ENCODE data around the gene TMED9. TPM values are rescaled to one million over a fixed set of nuclear protein-coding genes. Genes with fewer than 3 reads are reported as not detected.

TMED9 gene
- total RNA-seq, 1 experiment from 2014 or later: 294 TPM

DNA sequence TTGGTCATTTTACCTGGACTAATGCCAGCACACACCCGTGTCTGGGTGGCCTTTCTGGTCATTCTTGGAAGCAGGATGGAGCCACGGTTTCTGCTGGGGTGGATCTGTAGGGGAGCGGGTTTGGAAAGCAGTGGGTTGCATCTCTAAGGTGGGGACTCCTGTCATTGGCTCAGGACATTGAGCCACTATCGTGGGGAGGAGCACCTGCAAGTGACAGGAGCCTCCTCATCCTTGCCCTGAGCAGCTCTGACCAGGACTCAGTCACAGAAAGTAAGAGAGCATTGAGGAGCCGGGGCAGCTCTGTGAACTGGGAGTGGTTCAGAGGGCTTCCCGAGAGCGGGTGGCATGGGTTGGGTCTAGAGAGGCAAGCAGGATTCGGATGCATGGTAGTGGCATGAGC lies 11.6 kb downstream of the TMED9 start:
- no peak for TF ChIP-seq CTCF (IDR thresholded peaks at IDR 0.05; ENCODE audit: unreplicated experiment)
- H3K36me3 Mint-ChIP-seq (ENCODE audit: insufficient read depth, unreplicated experiment): peaks cover 45% of the 10 kb centered on the region
- H3K4me3 Mint-ChIP-seq (ENCODE audit: low read depth, unreplicated experiment): peak overlapping the region; percentile 57
- H3K27me3 Mint-ChIP-seq (ENCODE audit: unreplicated experiment): no peaks in the 10 kb centered on the region
- intact Hi-C loops (cut with micrococcal nuclease; ENCODE audit: unreplicated experiment): no loop called here
- peaks cover 21% of the 10 kb centered on the region for H3K4me1 Mint-ChIP-seq (ENCODE audit: low read depth, unreplicated experiment)
- peak overlapping the region; percentile 50 for H3K27ac Mint-ChIP-seq (ENCODE audit: unreplicated experiment)
- no peaks in the 10 kb centered on the region for H3K9me3 Mint-ChIP-seq (ENCODE audit: low read depth, unreplicated experiment)
- no TSS peak for BruUV-seq (replicated peaks)
- CTCF ChIA-PET: no interaction called here
- DNase-seq: no peak

GRCh38 chr5:177604116-177604521 lies 12.1 kb downstream of the TMED9 start:
- Mint-ChIP-seq H3K9me3 (ENCODE audit: low read depth, unreplicated experiment) (no peaks in the 10 kb centered on the region), H3K27ac (ENCODE audit: unreplicated experiment) (peak overlapping the region; percentile 50), H3K4me3 (ENCODE audit: low read depth, unreplicated experiment) (peak overlapping the region; percentile 57), H3K4me1 (ENCODE audit: low read depth, unreplicated experiment) (peaks cover 18% of the 10 kb centered on the region), H3K36me3 (ENCODE audit: insufficient read depth, unreplicated experiment) (peaks cover 44% of the 10 kb centered on the region), H3K27me3 (ENCODE audit: unreplicated experiment) (no peaks in the 10 kb centered on the region)
- CTCF ChIA-PET: no interaction called here
- DNase-seq: peak; percentile 70
- intact Hi-C loops (cut with micrococcal nuclease; ENCODE audit: unreplicated experiment): no loop called here
- TF ChIP-seq CTCF (IDR thresholded peaks at IDR 0.05; ENCODE audit: unreplicated experiment): no peak
- BruUV-seq (replicated peaks): no TSS peak

- intact Hi-C loops (cut with micrococcal nuclease; ENCODE audit: unreplicated experiment): no loop called here
- peaks cover 39% of the 10 kb centered on the region for H3K36me3 Mint-ChIP-seq (ENCODE audit: insufficient read depth, unreplicated experiment)
- peaks cover 18% of the 10 kb centered on the region for H3K4me1 Mint-ChIP-seq (ENCODE audit: low read depth, unreplicated experiment)
- peak overlapping the region; percentile 6 for H3K4me3 Mint-ChIP-seq (ENCODE audit: low read depth, unreplicated experiment)
- CTCF ChIA-PET: no interaction called here
- no peak for TF ChIP-seq CTCF (IDR thresholded peaks at IDR 0.05; ENCODE audit: unreplicated experiment)
- H3K27ac Mint-ChIP-seq (ENCODE audit: unreplicated experiment): peak overlapping the region; percentile 42
- BruUV-seq (replicated peaks): no TSS peak
- H3K9me3 Mint-ChIP-seq (ENCODE audit: low read depth, unreplicated experiment): no peaks in the 10 kb centered on the region
- H3K27me3 Mint-ChIP-seq (ENCODE audit: unreplicated experiment): no peaks in the 10 kb centered on the region
- DNase-seq: no peak
These were observed 12.7 kb downstream of the TMED9 start for GRCh38 chr5:177604656-177605055.

DNA sequence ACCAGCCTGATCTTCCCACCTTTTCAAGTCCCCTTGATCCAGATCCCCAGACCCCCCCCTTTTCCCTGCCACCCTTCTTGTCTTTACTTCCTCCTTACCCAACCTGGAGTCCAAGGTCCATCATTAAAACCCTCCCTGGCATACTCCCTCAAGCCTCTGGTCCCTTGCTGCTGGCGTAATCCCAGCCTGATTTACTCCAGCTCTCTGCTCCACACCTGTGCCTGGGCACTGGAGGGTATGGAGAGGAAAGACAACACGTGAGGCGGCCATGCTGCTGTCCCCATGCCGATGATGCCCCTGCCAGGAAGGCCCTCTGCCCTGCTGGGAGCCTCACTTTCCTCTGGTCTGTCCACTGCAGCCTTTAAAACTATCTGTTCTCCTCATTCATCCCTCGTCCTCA lies 13.1 kb downstream of the TMED9 start:
- H3K27ac Mint-ChIP-seq (ENCODE audit: unreplicated experiment): peak overlapping the region; percentile 42
- BruUV-seq (replicated peaks): no TSS peak
- H3K4me1 Mint-ChIP-seq (ENCODE audit: low read depth, unreplicated experiment): peaks cover 18% of the 10 kb centered on the region
- peak overlapping the region; percentile 6 for H3K4me3 Mint-ChIP-seq (ENCODE audit: low read depth, unreplicated experiment)
- DNase-seq: no peak
- peaks cover 39% of the 10 kb centered on the region for H3K36me3 Mint-ChIP-seq (ENCODE audit: insufficient read depth, unreplicated experiment)
- CTCF ChIA-PET: no interaction called here
- H3K9me3 Mint-ChIP-seq (ENCODE audit: low read depth, unreplicated experiment): no peaks in the 10 kb centered on the region
- intact Hi-C loops (cut with micrococcal nuclease; ENCODE audit: unreplicated experiment): no loop called here
- H3K27me3 Mint-ChIP-seq (ENCODE audit: unreplicated experiment): no peaks in the 10 kb centered on the region
- no peak for TF ChIP-seq CTCF (IDR thresholded peaks at IDR 0.05; ENCODE audit: unreplicated experiment)
